HepG2 (cell line): ENCODE data around the gene ASGR1. TPM values are rescaled to one million over a fixed set of nuclear protein-coding genes. Genes with fewer than 3 reads are reported as not detected.

Experiments used
- CREB1 ChIP-seq, 2 experiments: fragments of 450-650 bp in 1 of 2; IDR thresholded peaks; 2 replicates each; pipeline ENCODE4 v1.6.1; 2016 to 2017; ENCODE audit warnings: control low read depth in 1 of 2, mild to moderate bottlenecking in 1 of 2, missing compliant biosample characterization in 1 of 2, missing genetic modification characterization in 1 of 2
- ETV5 ChIP-seq: IDR thresholded peaks from 2 replicates; pipeline ENCODE4 v1.6.1; 2018; ENCODE audit warnings: missing biosample characterization, missing genetic modification reagents, inconsistent platforms, borderline replicate concordance
- GPN1 ChIP-seq: sonication (generic); formaldehyde crosslinking; IDR thresholded peaks from 2 replicates; pipeline ENCODE4 v1.5.1; 2020; ENCODE audit warnings: missing genetic modification reagents, borderline replicate concordance
- HNRNPK ChIP-seq: fragments of 200-400 bp; formaldehyde crosslinking; IDR thresholded peaks from 2 replicates; pipeline ENCODE4 v1.6.1; 2018; ENCODE audit warnings: low read length, low read depth, moderate library complexity, mild to moderate bottlenecking; ENCODE audit not compliant: poor library complexity, severe bottlenecking
- HNRNPUL1 ChIP-seq: fragments of 200-400 bp; formaldehyde crosslinking; IDR thresholded peaks from 2 replicates; pipeline ENCODE4 v1.6.1; 2017; ENCODE audit warnings: low read depth, mild to moderate bottlenecking, low read length, moderate library complexity
- KMT2A ChIP-seq: sonication (generic); formaldehyde crosslinking; IDR thresholded peaks from 2 replicates; pipeline ENCODE4 v1.4.0; 2020; ENCODE audit warnings: missing genetic modification reagents
- MTF2 ChIP-seq: sonication (generic); formaldehyde crosslinking; IDR thresholded peaks from 2 replicates; pipeline ENCODE4 v1.5.0; 2020; ENCODE audit warnings: missing genetic modification reagents, borderline replicate concordance
- POLR2AphosphoS5 ChIP-seq: IDR thresholded peaks from 2 replicates; pipeline ENCODE4 v1.6.1; 2012; ENCODE audit warnings: low read depth, low read length
- RBFOX2 ChIP-seq: fragments of 200-400 bp; formaldehyde crosslinking; IDR thresholded peaks from 2 replicates; pipeline ENCODE4 v1.6.1; 2017; ENCODE audit warnings: low read depth, mild to moderate bottlenecking, low read length
- STAT5B ChIP-seq: sonication (generic); formaldehyde crosslinking; IDR thresholded peaks from 2 replicates; pipeline ENCODE4 v1.4.0; 2020; ENCODE audit warnings: missing genetic modification reagents
- TRIM24 ChIP-seq: sonication (generic); formaldehyde crosslinking; IDR thresholded peaks from 2 replicates; pipeline ENCODE4 v1.8.0; 2022; ENCODE audit warnings: mild to moderate bottlenecking, missing genetic modification reagents
- ZBTB20 ChIP-seq: sonication (generic); formaldehyde crosslinking; IDR thresholded peaks from 2 replicates; pipeline ENCODE4 v1.8.1; 2023; ENCODE audit warnings: missing genetic modification reagents, low read depth, mild to moderate bottlenecking, borderline replicate concordance
- ZNF234 ChIP-seq: sonication (generic); formaldehyde crosslinking; conservative IDR thresholded peaks from 2 replicates; pipeline ENCODE4 v1.5.1; 2020; ENCODE audit warnings: mild to moderate bottlenecking, missing genetic modification reagents
- ZNF577 ChIP-seq: sonication (generic); formaldehyde crosslinking; IDR thresholded peaks from 2 replicates; pipeline ENCODE4 v1.4.0; 2020; ENCODE audit warnings: mild to moderate bottlenecking, low read depth, missing genetic modification reagents, borderline replicate concordance
- ZNF619 ChIP-seq: sonication (generic); formaldehyde crosslinking; IDR thresholded peaks from 2 replicates; pipeline ENCODE4 v1.4.0; 2020; ENCODE audit warnings: mild to moderate bottlenecking, missing genetic modification reagents
- ZNF75D ChIP-seq: sonication (generic); formaldehyde crosslinking; IDR thresholded peaks from 2 replicates; pipeline ENCODE4 v1.8.1; 2023; ENCODE audit warnings: missing genetic modification reagents, mild to moderate bottlenecking, borderline replicate concordance
- ZNF790 ChIP-seq: sonication (generic); formaldehyde crosslinking; IDR thresholded peaks from 2 replicates; pipeline ENCODE4 v1.8.0; 2022; ENCODE audit warnings: missing genetic modification reagents, mild to moderate bottlenecking, borderline replicate concordance
- polyA plus RNA-seq, 8 experiments: library from polyadenylated mRNA; depleted of rRNA in 3 of 8; stranded (reverse) in 7 of 8; unstranded in 1 of 8; fragments of >200 nt; fragmentation: Illumina TruSeq in 4 of 8; extraction: Trizol in 4 of 8; gene quantifications; 2 replicates each; pipeline versions ENCODE4 v1.2.1 to v1.2.3, GENCODE V29; 2011 to 2016; ENCODE audit warnings: low read depth in 4 of 8, missing spikeins in 1 of 8, mixed read lengths in 1 of 8; ENCODE audit not compliant: insufficient read depth in 1 of 8
- total RNA-seq, 5 experiments: library from RNA; depleted of rRNA; stranded (reverse); fragments of >200 nt; fragmentation: Illumina TruSeq; extraction: Trizol; gene quantifications; 2 replicates each; pipeline ENCODE4 v1.2.3, GENCODE V29; 2016; ENCODE audit warnings: low read depth in 1 of 5
- TF ChIP-seq, protein P1 (sequence below): sonication (generic); formaldehyde crosslinking; IDR thresholded peaks from 2 replicates; pipeline ENCODE4 v1.5.1; 2020; ENCODE audit warnings: mild to moderate bottlenecking, moderate library complexity, missing genetic modification reagents
- TF ChIP-seq, protein P2 (sequence below): fragments of 450-650 bp; IDR thresholded peaks from 2 replicates; pipeline ENCODE4 v1.6.1; 2016
- TF ChIP-seq, protein P3 (sequence below): sonication (generic); formaldehyde crosslinking; IDR thresholded peaks from 2 replicates; pipeline ENCODE4 v1.4.0; 2020; ENCODE audit warnings: missing genetic modification reagents, borderline replicate concordance

Gene ASGR1
- total and polyA plus RNA-seq, 2 of the 13 experiments (the other 11 are each of a cell fraction or from before 2014, with no cell fraction given), result 353 to 796 TPM

- TF ChIP-seq RBFOX2 (peak; percentile 94), ZNF234 (CRISPR knock-in tag) (no peak), ETV5 (CRISPR knock-in tag) (no peak; the same call in 1 of the 2 replicates), STAT5B (CRISPR knock-in tag) (0 out of 2 replicates have a peak, but pooled peaks have one; percentile 17), KMT2A (CRISPR knock-in tag) (peak; percentile 68), MTF2 (CRISPR knock-in tag) (no peak), ZNF790 (no peak), ZNF75D (CRISPR knock-in tag) (no peak), ZNF619 (CRISPR knock-in tag) (0 out of 2 replicates have a peak, but pooled peaks have one; percentile 22), POLR2AphosphoS5 (peak; percentile 78), CREB1 (IDR thresholded peaks at IDR 0.05) (no peak), CREB1 (CRISPR knock-in tag; IDR thresholded peaks at IDR 0.05) (peak; percentile 62; the same call in 1 of the 2 replicates), ZBTB20 (no peak; the same call in 1 of the 2 replicates), HNRNPUL1 (no peak), ZNF577 (CRISPR knock-in tag) (no peak), HNRNPK (peak; percentile 68), TRIM24 (CRISPR knock-in tag) (no peak), GPN1 (no peak)
- TF ChIP-seq, protein P1, sequence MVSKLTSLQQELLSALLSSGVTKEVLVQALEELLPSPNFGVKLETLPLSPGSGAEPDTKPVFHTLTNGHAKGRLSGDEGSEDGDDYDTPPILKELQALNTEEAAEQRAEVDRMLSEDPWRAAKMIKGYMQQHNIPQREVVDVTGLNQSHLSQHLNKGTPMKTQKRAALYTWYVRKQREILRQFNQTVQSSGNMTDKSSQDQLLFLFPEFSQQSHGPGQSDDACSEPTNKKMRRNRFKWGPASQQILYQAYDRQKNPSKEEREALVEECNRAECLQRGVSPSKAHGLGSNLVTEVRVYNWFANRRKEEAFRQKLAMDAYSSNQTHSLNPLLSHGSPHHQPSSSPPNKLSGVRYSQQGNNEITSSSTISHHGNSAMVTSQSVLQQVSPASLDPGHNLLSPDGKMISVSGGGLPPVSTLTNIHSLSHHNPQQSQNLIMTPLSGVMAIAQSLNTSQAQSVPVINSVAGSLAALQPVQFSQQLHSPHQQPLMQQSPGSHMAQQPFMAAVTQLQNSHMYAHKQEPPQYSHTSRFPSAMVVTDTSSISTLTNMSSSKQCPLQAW (CRISPR knock-in tag), result 0 out of 2 replicates have a peak, but pooled peaks have one; percentile 11
- TF ChIP-seq, protein P2, sequence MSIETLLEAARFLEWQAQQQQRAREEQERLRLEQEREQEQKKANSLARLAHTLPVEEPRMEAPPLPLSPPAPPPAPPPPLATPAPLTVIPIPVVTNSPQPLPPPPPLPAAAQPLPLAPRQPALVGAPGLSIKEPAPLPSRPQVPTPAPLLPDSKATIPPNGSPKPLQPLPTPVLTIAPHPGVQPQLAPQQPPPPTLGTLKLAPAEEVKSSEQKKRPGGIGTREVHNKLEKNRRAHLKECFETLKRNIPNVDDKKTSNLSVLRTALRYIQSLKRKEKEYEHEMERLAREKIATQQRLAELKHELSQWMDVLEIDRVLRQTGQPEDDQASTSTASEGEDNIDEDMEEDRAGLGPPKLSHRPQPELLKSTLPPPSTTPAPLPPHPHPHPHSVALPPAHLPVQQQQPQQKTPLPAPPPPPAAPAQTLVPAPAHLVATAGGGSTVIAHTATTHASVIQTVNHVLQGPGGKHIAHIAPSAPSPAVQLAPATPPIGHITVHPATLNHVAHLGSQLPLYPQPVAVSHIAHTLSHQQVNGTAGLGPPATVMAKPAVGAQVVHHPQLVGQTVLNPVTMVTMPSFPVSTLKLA, result no peak
- TF ChIP-seq, protein P3, sequence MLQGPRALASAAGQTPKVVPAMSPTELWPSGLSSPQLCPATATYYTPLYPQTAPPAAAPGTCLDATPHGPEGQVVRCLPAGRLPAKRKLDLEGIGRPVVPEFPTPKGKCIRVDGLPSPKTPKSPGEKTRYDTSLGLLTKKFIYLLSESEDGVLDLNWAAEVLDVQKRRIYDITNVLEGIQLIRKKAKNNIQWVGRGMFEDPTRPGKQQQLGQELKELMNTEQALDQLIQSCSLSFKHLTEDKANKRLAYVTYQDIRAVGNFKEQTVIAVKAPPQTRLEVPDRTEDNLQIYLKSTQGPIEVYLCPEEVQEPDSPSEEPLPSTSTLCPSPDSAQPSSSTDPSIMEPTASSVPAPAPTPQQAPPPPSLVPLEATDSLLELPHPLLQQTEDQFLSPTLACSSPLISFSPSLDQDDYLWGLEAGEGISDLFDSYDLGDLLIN (CRISPR knock-in tag), result no peak
Observed at GRCh38 chr17:7219812-7220592, 40.8 kb upstream of the ASGR1 start, which contains the start of the genes ACADVL and DLG4 (continued).
